NB4 (cell line): ENCODE results near the gene SEPSECS.

Source experiments
- DNase-seq: peaks from one replicate; pipeline ENCODE4 v3.0.0; 2010; ENCODE audit warnings: low read depth
- H3K4me3 ChIP-seq: one replicate; pipeline ENCODE4 v1.5.1; 2011; ENCODE audit warnings: mild to moderate bottlenecking, low read depth, low read length, moderate library complexity
- CTCF ChIP-seq: IDR thresholded peaks from one replicate; pipeline ENCODE4 v1.5.1; 2012; ENCODE audit warnings: low read depth, low read length
- MYC ChIP-seq: IDR thresholded peaks from 2 replicates; pipeline ENCODE4 v1.6.1; 2011; ENCODE audit warnings: low read depth, low read length
- POLR2A ChIP-seq: IDR thresholded peaks from 2 replicates; pipeline ENCODE4 v1.6.1; 2011; ENCODE audit warnings: mild to moderate bottlenecking; ENCODE audit not compliant: insufficient read length; ENCODE audit errors: extremely low read depth
- TF ChIP-seq, protein P1 (sequence below): IDR thresholded peaks from 2 replicates; pipeline ENCODE4 v1.6.1; 2011; ENCODE audit warnings: low read depth, low read length

SEPSECS gene

GRCh38 chr4:25112995-25113380, 47.3 kb downstream of the SEPSECS start:
- no peak for TF ChIP-seq MYC
- TF ChIP-seq, protein P1, sequence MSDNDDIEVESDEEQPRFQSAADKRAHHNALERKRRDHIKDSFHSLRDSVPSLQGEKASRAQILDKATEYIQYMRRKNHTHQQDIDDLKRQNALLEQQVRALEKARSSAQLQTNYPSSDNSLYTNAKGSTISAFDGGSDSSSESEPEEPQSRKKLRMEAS: no peak
- no peak for TF ChIP-seq CTCF
- TF ChIP-seq POLR2A: no peak
- H3K4me3 ChIP-seq: no peak overlapping the region
- no peak for DNase-seq

GRCh38 chr4:25112366-25112994, 47.8 kb downstream of the SEPSECS start:
- DNase-seq: no peak
- no peak overlapping the region for H3K4me3 ChIP-seq
- TF ChIP-seq POLR2A: no peak
- TF ChIP-seq, protein P1: no peak
- TF ChIP-seq CTCF: no peak
- TF ChIP-seq MYC: no peak

DNA sequence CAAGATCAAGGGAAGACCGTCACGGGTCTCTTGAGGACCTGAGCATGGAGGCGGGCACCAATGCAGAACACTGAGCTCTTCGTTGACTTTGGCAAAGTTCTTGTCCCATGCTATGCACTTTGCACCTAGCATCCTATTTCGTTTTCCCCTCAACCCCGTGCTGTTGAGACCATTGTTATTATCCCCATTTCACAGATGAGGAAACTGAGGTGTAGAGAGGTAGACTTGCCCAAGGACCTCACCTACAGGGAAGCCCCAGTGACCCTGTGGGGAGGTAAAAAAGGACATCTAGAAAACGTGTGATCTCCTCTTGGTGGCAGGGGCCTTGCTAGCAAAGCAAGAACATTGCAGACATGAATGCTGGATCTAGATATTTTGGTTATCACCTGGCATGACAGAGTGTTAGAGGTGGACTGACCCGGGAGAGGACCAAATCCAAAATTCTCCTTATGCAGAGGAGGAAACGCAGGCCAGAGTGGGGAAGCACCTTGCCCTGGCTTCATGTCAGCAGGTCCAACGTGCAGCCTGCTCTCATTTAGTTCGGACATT, 48.5 kb downstream of the SEPSECS start:
- TF ChIP-seq, protein P1: no peak
- TF ChIP-seq POLR2A (no peak), CTCF (no peak), MYC (no peak)
- DNase-seq: no peak
- no peak overlapping the region for H3K4me3 ChIP-seq

DNA sequence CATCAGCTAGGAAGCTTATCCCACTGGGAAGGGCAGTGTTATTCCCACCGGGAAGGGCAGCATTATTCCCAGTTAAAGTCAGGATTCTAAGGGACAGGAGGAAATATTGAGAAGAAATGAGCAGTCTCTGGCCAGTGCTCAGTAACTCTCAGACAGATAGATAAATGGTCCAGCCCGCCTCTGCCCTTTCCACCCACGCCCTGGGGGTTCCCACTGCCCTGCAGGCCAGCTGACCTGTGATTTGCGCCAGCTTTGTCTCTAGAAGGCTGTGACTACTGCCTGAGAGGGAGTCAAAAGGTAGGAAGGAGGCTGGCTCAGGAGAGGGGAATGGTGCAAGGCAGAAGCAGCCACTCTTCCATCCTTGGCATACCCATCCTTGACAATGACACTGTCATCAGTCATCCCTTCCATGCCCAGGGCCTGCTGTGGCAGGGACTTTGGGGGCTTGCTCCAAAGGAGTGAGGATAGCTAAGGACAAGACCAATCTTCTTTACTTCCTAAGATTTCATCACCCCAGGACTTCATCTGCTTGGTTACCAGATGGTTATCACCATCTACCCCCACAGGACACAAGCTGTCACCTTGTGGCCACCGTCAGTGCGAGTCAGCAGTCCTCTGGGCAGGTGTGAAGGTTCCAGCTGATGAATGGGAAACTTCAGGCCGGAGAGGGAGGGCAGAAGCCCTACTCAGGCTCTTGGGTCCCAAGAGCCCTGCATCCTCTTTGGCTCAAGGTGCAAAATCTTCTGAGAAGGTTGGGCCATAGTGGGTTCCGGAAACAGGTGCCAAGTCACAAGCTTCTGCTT, 49.5 kb downstream of the SEPSECS start:
- no peak overlapping the region for H3K4me3 ChIP-seq
- TF ChIP-seq CTCF: no peak
- no peak for TF ChIP-seq MYC
- TF ChIP-seq, protein P1: no peak
- no peak for TF ChIP-seq POLR2A
- no peak for DNase-seq

DNA sequence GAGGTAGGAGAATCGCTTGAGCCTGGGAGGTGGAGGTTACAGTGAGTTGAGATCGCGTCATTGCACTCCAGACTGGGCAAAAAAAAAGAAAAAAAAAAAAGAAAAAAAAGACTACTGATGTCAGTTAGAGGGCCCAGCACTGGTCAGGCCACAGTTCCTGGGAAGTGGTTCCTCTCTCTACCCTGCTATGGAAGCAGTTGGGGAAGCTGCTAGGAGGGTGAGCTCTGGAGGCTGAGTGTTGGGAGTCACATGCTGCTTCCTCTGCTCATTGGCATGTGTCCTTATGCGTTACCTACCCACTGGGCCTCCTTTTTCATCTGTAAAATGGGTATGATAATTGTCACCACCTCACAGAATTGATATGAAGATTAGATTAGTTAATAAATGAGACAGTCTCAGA, 50.7 kb downstream of the SEPSECS start:
- no peak for DNase-seq
- H3K4me3 ChIP-seq: no peak overlapping the region
- TF ChIP-seq CTCF: no peak
- TF ChIP-seq, protein P1: no peak
- no peak for TF ChIP-seq MYC
